T-helper 1 cell treated with Interleukin-12 subunit alpha and Interleukin-12 subunit beta and Interleukin-4 antibody, amounts not matched to agents 30 ng/mL and 1 ng/mL, for 36 hours (primary cell): ENCODE data around the gene B3GNT3. TPM values are rescaled to one million over a fixed set of nuclear protein-coding genes. Genes with fewer than 3 reads are reported as not detected.

Experiments
- intact Hi-C: fragments of 100-400 bp; cut with micrococcal nuclease; formaldehyde crosslinking; loops from one replicate; pipeline ENCODE4 v1.15.1; 2024
- total RNA-seq: library from RNA; stranded (reverse); gene quantifications from 2 replicates; pipeline ENCODE4 v1.2.3, GENCODE V29; 2022

B3GNT3 gene
- total RNA-seq, 1 donor from 2014 or later, result 0.61 TPM

- intact Hi-C loops, result no loop called here
These were observed 36.5 kb downstream of the B3GNT3 start for GRCh38 chr19:17831419-17831888.

- intact Hi-C loops, result no loop called here
These were observed 37.7 kb downstream of the B3GNT3 start for GRCh38 chr19:17832443-17833208.

- intact Hi-C loops, result no loop called here
These were observed 39.6 kb downstream of the B3GNT3 start for GRCh38 chr19:17834350-17835181.

- intact Hi-C loops, result no loop called here
These were observed 40.5 kb downstream of the B3GNT3 start for GRCh38 chr19:17835182-17836006.

- intact Hi-C loops, result no loop called here
These were observed 41.6 kb downstream of the B3GNT3 start for GRCh38 chr19:17836530-17836929.

- intact Hi-C loops, result no loop called here
These were observed 43.0 kb downstream of the B3GNT3 start for GRCh38 chr19:17837972-17838371.

GRCh38 chr19:17840019-17840418, 45.1 kb downstream of the B3GNT3 start:
- intact Hi-C loops, result no loop called here

- intact Hi-C loops, result no loop called here
These were observed 46.5 kb downstream of the B3GNT3 start for GRCh38 chr19:17841371-17841809.

- intact Hi-C loops, result loop anchor here (1.0 kb wide), 2 partner anchors 12 to 13 kb away; no protein-coding TSS in a partner anchor
These were observed 47.1 kb downstream of the B3GNT3 start for GRCh38 chr19:17841810-17842662.

- intact Hi-C loops, result loop anchor here (1.0 kb wide), 2 partner anchors 12 to 13 kb away; no protein-coding TSS in a partner anchor
These were observed 47.8 kb downstream of the B3GNT3 start for GRCh38 chr19:17842663-17843291.

GRCh38 chr19:17843292-17843827, 48.4 kb downstream of the B3GNT3 start:
- intact Hi-C loops, result no loop called here

- intact Hi-C loops, result no loop called here
These were observed 49.1 kb downstream of the B3GNT3 start for GRCh38 chr19:17843908-17844490.

GRCh38 chr19:17846146-17846545, 51.2 kb downstream of the B3GNT3 start:
- intact Hi-C loops, result no loop called here

- intact Hi-C loops, result loop anchor here (2.0 kb wide), 1 partner anchor 153 kb away; no protein-coding TSS in a partner anchor
These were observed 52.8 kb downstream of the B3GNT3 start, which contains the start of gene JAK3 for GRCh38 chr19:17847538-17848366. Gene JAK3, minus strand, starts transcription at chr19:17847982. Its CDS starts 3,565 bp downstream, at chr19:17844417.

GRCh38 chr19:17848595-17849292, 53.8 kb downstream of the B3GNT3 start:
- intact Hi-C loops, result loop anchor here (2.0 kb wide), 1 partner anchor 152 kb away; no protein-coding TSS in a partner anchor

- intact Hi-C loops, result loop anchor here (10.0 kb wide), 2 partner anchors 301 to 519 kb away; partner anchors contain the start of genes ANO8, GTPBP3 and PIK3R2
These were observed 59.1 kb downstream of the B3GNT3 start for GRCh38 chr19:17854061-17854460.
